Thyroid gland (tissue), 4 donors: ENCODE measurements around the gene FRAS1. TPM values are rescaled to one million over a fixed set of nuclear protein-coding genes. Genes with fewer than 3 reads are reported as not detected.

Experiments
- DNase-seq, 2 donors: peaks; one replicate each; pipeline ENCODE4 v3.0.0-alpha.2; 2019
- H3K27ac ChIP-seq, 3 donors: fragments of 200-600 bp; sonication (generic); 1 replicate in 2 of 3; 2 replicates in 1 of 3; pipeline ENCODE4 v1.5.1; 2016 to 2019; ENCODE audit warnings: mild to moderate bottlenecking in 1 of 3, moderate library complexity in 1 of 3
- H3K27me3 ChIP-seq: fragments of 200-600 bp; sonication (generic); one replicate; pipeline ENCODE4 v1.5.1; 2019
- H3K36me3 ChIP-seq, 2 donors: fragments of 200-600 bp; sonication (generic); one replicate each; pipeline ENCODE4 v1.5.1; 2016 to 2019
- H3K4me1 ChIP-seq, 2 donors: fragments of 200-600 bp; sonication (generic); one replicate each; pipeline ENCODE4 v1.5.1; 2017 to 2019
- H3K4me3 ChIP-seq, 3 donors: fragments of 200-600 bp; sonication (generic); replicated peaks in 1 of 3; 1 replicate in 2 of 3; 2 replicates in 1 of 3; pipeline ENCODE4 v1.5.1; 2016; ENCODE audit warnings: mild to moderate bottlenecking in 1 of 3
- H3K9me3 ChIP-seq: fragments of 200-600 bp; sonication (generic); one replicate; pipeline ENCODE4 v1.5.1; 2017
- POLR2A ChIP-seq, 2 donors: fragments of 450-650 bp; IDR thresholded peaks; one replicate each; pipeline ENCODE4 v1.6.1; 2017; ENCODE audit warnings: antibody characterized with exemption in 2 of 2, mild to moderate bottlenecking in 2 of 2, moderate library complexity in 1 of 2
- WGBS, 2 donors: methylation state at CpG; one replicate each; pipeline ENCODE4 v1.1.5; 2017; 5-methylcytosine and 5-hydroxymethylcytosine counted together
- intact Hi-C: fragments of 100-400 bp; cut with DNase I; formaldehyde crosslinking; loops from one replicate; pipeline ENCODE4 v1.15.1; 2023
- total RNA-seq, 4 donors: library from RNA; depleted of rRNA; stranded (reverse); fragments of >200 nt; gene quantifications; one replicate each; pipeline ENCODE4 v1.2.3, GENCODE V29; 2016
- TF ChIP-seq, protein P1 (sequence below), 6 experiments: fragments of 200-600 bp in 3 of 6; fragments of 450-650 bp in 3 of 6; sonication (generic) in 3 of 6; IDR thresholded peaks; one replicate each; pipeline ENCODE4 v1.5.1; 2016 to 2019; ENCODE audit warnings: antibody characterized with exemption in 6 of 6, mild to moderate bottlenecking in 2 of 6, inconsistent platforms in 1 of 6, moderate library complexity in 1 of 6

Gene FRAS1
- total RNA-seq, 4 donors from 2014 or later = 25.4 to 42.3 (median 31.7) TPM

DNA sequence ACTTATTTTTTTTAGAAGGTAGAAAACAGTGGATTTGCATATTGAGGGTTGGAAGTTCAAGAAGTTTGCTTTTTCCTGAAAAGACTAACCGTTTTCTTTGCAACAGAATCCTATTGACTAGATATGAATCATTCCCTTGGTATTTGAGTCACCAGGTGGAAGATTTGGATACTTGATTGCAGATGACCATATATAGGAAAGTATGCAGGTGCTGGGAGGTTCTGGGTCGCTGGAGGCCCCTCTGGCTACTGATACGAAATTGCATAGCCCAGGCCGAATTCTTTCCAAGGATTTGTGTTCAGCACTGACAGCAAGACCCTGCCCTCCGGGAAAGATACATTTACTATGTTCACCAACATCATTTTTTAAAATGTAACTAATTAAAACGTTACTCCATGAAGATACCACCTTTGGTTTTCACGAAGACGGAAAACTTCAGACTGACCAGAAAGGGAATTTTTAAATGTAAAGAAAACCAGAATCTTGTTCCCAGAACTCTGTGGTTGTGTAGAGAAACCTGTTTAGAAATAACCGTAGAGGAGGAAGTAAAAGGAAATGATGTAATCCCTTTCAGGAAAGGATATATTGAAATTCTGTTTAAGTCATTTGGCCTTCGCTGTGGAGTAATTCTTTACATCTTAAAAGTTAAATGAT, 495.4 kb downstream of the FRAS1 start:
- Histone ChIP-seq H3K27me3 (no peaks in the 10 kb centered on the region), H3K4me1 (peaks cover 12 to 23% of the 10 kb centered on the region in 2 donors), H3K4me3 (peak overlapping the region in 2 of 3 donors; percentile 62 to 68), H3K9me3 (no peaks in the 10 kb centered on the region), H3K36me3 (no peaks in the 10 kb centered on the region), H3K27ac (peak overlapping the region; percentile 99 to 100 (median 100))
- intact Hi-C loops = no loop called here
- 49 to 74% methylated on average over 10 of the region's 10 CpGs for WGBS, 2 donors
- TF ChIP-seq, protein P1, sequence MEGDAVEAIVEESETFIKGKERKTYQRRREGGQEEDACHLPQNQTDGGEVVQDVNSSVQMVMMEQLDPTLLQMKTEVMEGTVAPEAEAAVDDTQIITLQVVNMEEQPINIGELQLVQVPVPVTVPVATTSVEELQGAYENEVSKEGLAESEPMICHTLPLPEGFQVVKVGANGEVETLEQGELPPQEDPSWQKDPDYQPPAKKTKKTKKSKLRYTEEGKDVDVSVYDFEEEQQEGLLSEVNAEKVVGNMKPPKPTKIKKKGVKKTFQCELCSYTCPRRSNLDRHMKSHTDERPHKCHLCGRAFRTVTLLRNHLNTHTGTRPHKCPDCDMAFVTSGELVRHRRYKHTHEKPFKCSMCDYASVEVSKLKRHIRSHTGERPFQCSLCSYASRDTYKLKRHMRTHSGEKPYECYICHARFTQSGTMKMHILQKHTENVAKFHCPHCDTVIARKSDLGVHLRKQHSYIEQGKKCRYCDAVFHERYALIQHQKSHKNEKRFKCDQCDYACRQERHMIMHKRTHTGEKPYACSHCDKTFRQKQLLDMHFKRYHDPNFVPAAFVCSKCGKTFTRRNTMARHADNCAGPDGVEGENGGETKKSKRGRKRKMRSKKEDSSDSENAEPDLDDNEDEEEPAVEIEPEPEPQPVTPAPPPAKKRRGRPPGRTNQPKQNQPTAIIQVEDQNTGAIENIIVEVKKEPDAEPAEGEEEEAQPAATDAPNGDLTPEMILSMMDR (IDR thresholded peaks at IDR 0.05) = no peak
- TF ChIP-seq POLR2A (IDR thresholded peaks at IDR 0.05) = peak in 1 of 2 donors; percentile 56
- DNase-seq = peak; percentile 62 to 78

DNA sequence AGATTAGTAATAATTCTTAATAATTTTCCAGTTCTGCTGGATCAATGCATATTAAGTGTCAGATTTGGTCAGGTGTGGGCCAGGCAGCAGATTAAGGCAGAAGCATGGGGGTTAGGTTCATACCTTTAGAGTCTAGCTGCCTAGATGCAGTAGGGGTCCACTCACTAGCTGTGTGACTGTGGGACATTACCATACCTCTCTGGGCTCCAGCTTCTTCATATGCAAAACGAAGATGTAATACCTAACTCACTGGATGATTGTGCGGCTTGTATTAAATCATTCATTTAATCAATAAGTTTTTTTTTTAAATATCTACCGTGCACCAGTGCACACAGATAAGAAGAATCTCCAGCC, 495.9 kb downstream of the FRAS1 start:
- Histone ChIP-seq H3K9me3 (no peaks in the 10 kb centered on the region), H3K36me3 (no peaks in the 10 kb centered on the region), H3K4me3 (no peak overlapping the region), H3K27ac (peak overlapping the region; percentile 99 to 100 (median 100)), H3K27me3 (no peaks in the 10 kb centered on the region), H3K4me1 (peaks cover 12 to 23% of the 10 kb centered on the region in 2 donors)
- intact Hi-C loops = no loop called here
- DNase-seq = no peak
- WGBS, 2 donors = 92 to 94% methylated on average over 3 of the region's 3 CpGs
- no peak for TF ChIP-seq POLR2A (IDR thresholded peaks at IDR 0.05)
- TF ChIP-seq, protein P1 (IDR thresholded peaks at IDR 0.05) = no peak

DNA sequence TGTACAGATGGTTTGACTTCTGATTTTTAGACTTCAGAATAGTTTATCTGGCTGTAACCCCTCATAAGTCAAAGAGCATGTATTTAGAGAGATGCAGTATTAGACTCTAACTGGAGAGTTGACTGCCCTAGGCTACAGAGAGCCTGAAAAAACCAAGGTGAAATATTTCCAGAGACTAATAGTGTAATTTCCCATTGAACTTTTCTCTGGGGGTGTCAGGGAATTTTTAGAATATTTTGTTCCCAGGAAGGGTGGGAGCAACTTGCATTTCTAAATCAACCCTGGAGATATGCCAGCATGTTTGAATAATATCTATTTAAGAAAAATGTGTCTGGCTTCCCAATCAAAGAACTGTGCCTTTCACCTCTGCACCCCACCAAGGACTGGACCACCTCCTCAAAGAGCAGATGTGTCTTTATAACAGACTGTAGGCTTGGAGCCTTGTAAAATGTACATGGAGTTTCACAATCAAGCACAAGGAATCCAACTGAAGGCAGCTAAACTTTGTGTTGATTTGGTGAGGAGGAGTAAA, 496.5 kb downstream of the FRAS1 start:
- no peak overlapping the region for H3K4me3 ChIP-seq
- peak overlapping the region; percentile 99 to 100 (median 100) for H3K27ac ChIP-seq
- intact Hi-C loops = no loop called here
- no peaks in the 10 kb centered on the region for H3K36me3 ChIP-seq
- DNase-seq = no peak
- H3K9me3 ChIP-seq = no peaks in the 10 kb centered on the region
- peaks cover 12 to 23% of the 10 kb centered on the region in 2 donors for H3K4me1 ChIP-seq
- H3K27me3 ChIP-seq = no peaks in the 10 kb centered on the region
- TF ChIP-seq, protein P1 (IDR thresholded peaks at IDR 0.05) = no peak
- peak in 1 of 2 donors; percentile 20 for TF ChIP-seq POLR2A (IDR thresholded peaks at IDR 0.05)

DNA sequence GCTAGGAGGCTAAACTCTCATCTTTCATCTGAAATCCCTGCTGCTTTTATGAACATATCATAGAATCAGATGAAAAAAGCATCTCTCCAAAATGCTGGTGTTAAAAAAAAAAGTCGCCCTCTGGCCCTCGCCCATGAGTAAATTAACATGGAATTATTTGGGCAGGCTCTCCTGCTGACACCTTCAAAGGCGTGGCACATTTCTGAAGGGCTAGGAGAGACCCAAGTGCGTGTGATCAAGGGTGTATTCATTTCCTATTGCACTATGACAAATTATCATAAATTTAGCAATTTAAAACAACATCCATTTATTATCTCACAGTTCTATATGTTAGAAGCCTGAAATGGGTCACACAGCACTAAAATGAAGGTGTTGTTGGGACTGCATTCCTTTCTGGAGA, 499.5 kb downstream of the FRAS1 start:
- Histone ChIP-seq H3K9me3 (no peaks in the 10 kb centered on the region), H3K27me3 (no peaks in the 10 kb centered on the region), H3K36me3 (no peaks in the 10 kb centered on the region), H3K4me1 (peaks cover 29 to 35% of the 10 kb centered on the region in 2 donors), H3K4me3 (no peak overlapping the region), H3K27ac (peak overlapping the region in 2 of 3 donors; percentile 77 to 88)
- intact Hi-C loops = no loop called here
- TF ChIP-seq, protein P1 (IDR thresholded peaks at IDR 0.05) = no peak
- TF ChIP-seq POLR2A (IDR thresholded peaks at IDR 0.05) = no peak
- 90 to 93% methylated on average over 4 of the region's 4 CpGs for WGBS, 2 donors
- no peak for DNase-seq

DNA sequence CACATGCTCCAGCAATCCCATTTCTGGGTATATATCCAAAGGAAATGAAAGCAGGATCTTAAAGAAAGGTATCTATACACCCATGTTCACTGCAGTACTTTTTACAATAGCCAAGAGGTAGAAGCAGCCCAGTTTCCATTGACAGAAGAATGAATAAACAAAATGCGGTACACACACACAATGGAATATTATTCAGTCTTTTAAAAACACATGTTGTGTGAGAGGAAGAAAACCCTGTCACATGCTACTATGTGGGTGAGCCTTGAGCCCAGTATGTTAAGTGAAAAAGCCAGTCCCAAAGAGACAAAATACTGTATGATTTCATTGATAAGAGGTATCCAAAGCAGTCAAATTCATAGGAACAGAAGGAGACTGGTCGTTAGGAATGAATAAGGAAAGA, 500.7 kb downstream of the FRAS1 start:
- TF ChIP-seq, protein P1 (IDR thresholded peaks at IDR 0.05) = no peak
- Histone ChIP-seq H3K27ac (peak overlapping the region; percentile 23 to 88 (median 77)), H3K9me3 (no peaks in the 10 kb centered on the region), H3K27me3 (no peaks in the 10 kb centered on the region), H3K4me1 (peaks cover 38 to 43% of the 10 kb centered on the region in 2 donors), H3K36me3 (no peaks in the 10 kb centered on the region), H3K4me3 (no peak overlapping the region)
- intact Hi-C loops = no loop called here
- 79 to 93% methylated on average over 2 of the region's 2 CpGs for WGBS, 2 donors
- DNase-seq = no peak
